Tibial nerve (tissue), 4 donors: ENCODE results near the gene MTCP1. TPM values are rescaled to one million over a fixed set of nuclear protein-coding genes. Genes with fewer than 3 reads are reported as not detected.

ENCODE experiments used
- DNase-seq, 2 donors: peaks; one replicate each; pipeline ENCODE4 v3.0.0-alpha.2; 2019; ENCODE audit warnings: low spot score in 2 of 2
- H3K27ac ChIP-seq, 4 donors: fragments of 200-600 bp; sonication (generic) in 3 of 4; one replicate each; pipeline ENCODE4 v1.5.1; 2017 to 2019; ENCODE audit warnings: mild to moderate bottlenecking in 1 of 4
- H3K27me3 ChIP-seq, 2 donors: fragments of 200-600 bp; sonication (generic) in 1 of 2; one replicate each; pipeline versions ENCODE4 v1.5.1 to v1.6.0; 2017 to 2019
- H3K36me3 ChIP-seq, 3 donors: fragments of 200-600 bp; sonication (generic); one replicate each; pipeline ENCODE4 v1.5.1; 2018 to 2019
- H3K4me1 ChIP-seq, 4 donors: fragments of 200-600 bp; sonication (generic) in 3 of 4; one replicate each; pipeline ENCODE4 v1.5.1; 2017 to 2019
- H3K4me3 ChIP-seq, 4 donors: fragments of 200-600 bp; sonication (generic) in 3 of 4; one replicate each; pipeline ENCODE4 v1.5.1; 2017 to 2019; ENCODE audit warnings: mild to moderate bottlenecking in 1 of 4, moderate library complexity in 1 of 4
- H3K9me3 ChIP-seq, 4 donors: fragments of 200-600 bp; sonication (generic) in 3 of 4; one replicate each; pipeline ENCODE4 v1.5.1; 2017 to 2019
- EP300 ChIP-seq, 2 donors: sonication (generic); formaldehyde crosslinking; IDR thresholded peaks; one replicate each; pipeline ENCODE4 v1.6.1; 2017; ENCODE audit warnings: antibody characterized with exemption in 2 of 2, mild to moderate bottlenecking in 1 of 2
- POLR2A ChIP-seq, 2 donors: fragments of 450-650 bp; IDR thresholded peaks; one replicate each; pipeline ENCODE4 v1.6.1; 2017; ENCODE audit warnings: antibody characterized with exemption in 2 of 2, mild to moderate bottlenecking in 2 of 2, moderate library complexity in 2 of 2
- WGBS, 2 donors: methylation state at CpG; one replicate each; pipeline ENCODE4 v1.1.5; 2018; 5-methylcytosine and 5-hydroxymethylcytosine counted together
- total RNA-seq, 4 donors: library from RNA; depleted of rRNA; stranded (reverse); fragments of >200 nt; gene quantifications; one replicate each; pipeline ENCODE4 v1.1.0, GENCODE V29; 2016
- TF ChIP-seq, protein P1 (sequence below), 5 experiments: fragments of 200-600 bp in 3 of 5; fragments of 450-650 bp in 2 of 5; sonication (generic) in 3 of 5; IDR thresholded peaks; one replicate each; pipeline ENCODE4 v1.5.1; 2016 to 2019; ENCODE audit warnings: antibody characterized with exemption in 5 of 5, mild to moderate bottlenecking in 3 of 5, moderate library complexity in 2 of 5

The MTCP1 gene
- total RNA-seq, 4 donors from 2014 or later: 2.7 to 5.3 (median 2.8) TPM

DNA sequence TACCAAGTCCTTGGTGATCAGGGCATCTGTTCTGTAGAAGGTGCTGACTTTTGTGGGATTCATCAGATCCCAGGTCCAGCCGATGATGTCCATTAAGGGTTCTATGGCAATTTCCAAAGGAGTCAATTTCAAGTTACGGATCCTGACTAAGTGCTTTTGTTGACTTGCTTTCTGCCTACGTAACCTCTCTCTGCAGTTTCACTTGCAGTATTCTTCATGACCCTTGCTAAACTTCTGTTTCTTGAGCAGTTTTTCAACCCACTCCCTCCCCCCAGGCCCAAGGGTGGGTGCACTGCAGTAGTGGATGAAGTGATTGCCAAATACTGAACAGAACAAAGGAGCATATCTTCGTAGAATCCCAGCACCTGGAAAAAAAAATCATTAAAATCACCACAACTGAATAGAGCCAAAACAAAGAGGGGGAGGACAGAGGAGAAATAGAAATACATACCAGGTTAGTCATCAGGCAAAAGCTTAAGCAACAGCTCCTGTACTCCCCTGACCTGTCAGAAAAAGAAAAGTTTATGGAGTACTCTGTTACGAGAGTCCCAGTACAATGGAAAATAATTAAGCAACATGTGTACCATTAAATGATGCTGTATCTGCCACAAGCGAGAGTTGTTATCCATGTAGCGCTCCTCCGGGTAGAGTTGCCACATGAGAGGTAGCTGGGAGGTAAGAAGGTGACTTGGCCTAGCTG lies 5.8 kb downstream of the MTCP1 start:
- no peak for DNase-seq
- Histone ChIP-seq H3K4me1 (peaks cover 0 to 18% (median 0%) of the 10 kb centered on the region in 4 donors), H3K36me3 (no peaks in the 10 kb centered on the region), H3K27me3 (no peaks in the 10 kb centered on the region), H3K4me3 (no peak overlapping the region), H3K27ac (no peak overlapping the region), H3K9me3 (no peaks in the 10 kb centered on the region)
- TF ChIP-seq EP300 (IDR thresholded peaks at IDR 0.05) (no peak), POLR2A (IDR thresholded peaks at IDR 0.05) (no peak)
- TF ChIP-seq, protein P1, sequence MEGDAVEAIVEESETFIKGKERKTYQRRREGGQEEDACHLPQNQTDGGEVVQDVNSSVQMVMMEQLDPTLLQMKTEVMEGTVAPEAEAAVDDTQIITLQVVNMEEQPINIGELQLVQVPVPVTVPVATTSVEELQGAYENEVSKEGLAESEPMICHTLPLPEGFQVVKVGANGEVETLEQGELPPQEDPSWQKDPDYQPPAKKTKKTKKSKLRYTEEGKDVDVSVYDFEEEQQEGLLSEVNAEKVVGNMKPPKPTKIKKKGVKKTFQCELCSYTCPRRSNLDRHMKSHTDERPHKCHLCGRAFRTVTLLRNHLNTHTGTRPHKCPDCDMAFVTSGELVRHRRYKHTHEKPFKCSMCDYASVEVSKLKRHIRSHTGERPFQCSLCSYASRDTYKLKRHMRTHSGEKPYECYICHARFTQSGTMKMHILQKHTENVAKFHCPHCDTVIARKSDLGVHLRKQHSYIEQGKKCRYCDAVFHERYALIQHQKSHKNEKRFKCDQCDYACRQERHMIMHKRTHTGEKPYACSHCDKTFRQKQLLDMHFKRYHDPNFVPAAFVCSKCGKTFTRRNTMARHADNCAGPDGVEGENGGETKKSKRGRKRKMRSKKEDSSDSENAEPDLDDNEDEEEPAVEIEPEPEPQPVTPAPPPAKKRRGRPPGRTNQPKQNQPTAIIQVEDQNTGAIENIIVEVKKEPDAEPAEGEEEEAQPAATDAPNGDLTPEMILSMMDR (IDR thresholded peaks at IDR 0.05): no peak
- WGBS, 2 donors: 83 to 84% methylated on average over 7 to 8 of the region's 8 CpGs

DNA sequence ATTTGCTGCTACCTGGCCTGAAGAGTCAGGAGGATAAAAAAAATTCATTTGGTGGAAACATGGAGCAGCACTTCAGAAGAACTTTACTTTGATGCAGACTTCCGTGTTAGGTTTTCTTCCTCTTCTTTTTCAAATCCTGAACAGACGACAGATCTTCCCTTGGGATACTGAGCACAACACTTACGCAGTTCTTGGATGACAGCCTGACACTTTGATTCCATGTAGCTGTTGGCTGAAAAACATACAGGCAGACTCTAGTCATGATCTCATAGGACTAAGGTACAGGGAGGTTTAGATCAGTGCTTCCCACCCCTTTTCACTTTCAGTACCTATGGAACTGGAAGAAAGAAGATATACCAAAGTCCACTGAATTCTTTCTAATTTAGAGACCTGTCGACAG lies 9.2 kb downstream of the MTCP1 start:
- no peaks in the 10 kb centered on the region for H3K9me3 ChIP-seq
- peaks cover 0 to 12% (median 0%) of the 10 kb centered on the region in 4 donors for H3K4me1 ChIP-seq
- TF ChIP-seq, protein P1 (IDR thresholded peaks at IDR 0.05): no peak
- no peak for TF ChIP-seq EP300 (IDR thresholded peaks at IDR 0.05)
- no peak for TF ChIP-seq POLR2A (IDR thresholded peaks at IDR 0.05)
- WGBS, 2 donors: 70 to 87% methylated on average over 4 of the region's 4 CpGs
- no peak for DNase-seq
- no peaks in the 10 kb centered on the region for H3K27me3 ChIP-seq
- no peak overlapping the region for H3K27ac ChIP-seq
- no peak overlapping the region for H3K4me3 ChIP-seq
- no peaks in the 10 kb centered on the region for H3K36me3 ChIP-seq

DNA sequence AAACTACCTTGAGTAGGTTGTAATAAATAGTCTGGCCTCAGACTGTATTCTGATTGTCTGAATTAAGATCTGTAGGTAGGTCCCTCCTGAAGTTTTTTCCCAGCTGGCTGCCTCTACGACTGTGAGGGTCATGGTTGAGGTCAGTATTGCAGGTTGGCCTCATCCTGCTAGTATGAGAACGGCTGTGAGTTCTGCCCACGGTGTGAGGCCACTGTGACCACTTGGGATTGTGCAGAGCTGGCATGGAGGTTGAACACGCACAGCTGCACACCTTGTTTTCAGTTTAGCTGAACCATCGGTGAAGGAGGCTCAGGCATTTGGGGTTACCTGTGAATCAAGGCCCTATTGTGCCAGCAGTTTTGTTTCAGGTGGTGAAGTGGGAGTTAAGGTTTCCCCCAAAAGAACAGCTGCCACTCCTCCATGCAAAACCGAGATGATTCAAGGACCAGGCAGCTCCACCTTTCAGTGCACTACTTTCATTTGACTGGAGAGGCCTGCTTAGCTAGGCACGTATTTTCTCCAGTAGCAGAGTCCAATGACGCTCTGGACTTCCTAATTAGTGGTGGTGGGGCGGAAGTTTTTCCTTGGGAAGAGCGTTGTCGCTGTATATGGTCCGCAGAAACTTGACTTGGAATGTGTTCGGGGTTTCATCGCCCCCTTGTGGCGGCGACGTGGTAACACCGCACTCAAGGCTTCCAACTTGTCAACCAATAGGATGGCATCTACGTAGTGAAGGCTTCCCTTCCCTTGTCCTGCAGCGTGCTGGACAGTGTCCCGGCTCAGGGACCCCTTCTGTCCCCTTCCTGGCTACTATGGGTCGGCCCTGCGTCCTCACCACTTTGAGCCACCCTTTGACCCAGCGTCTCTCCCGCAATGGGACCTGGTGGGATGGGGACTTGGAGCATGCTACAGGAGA lies 13.8 kb downstream of the MTCP1 start:
- no peak for TF ChIP-seq POLR2A (IDR thresholded peaks at IDR 0.05)
- TF ChIP-seq EP300 (IDR thresholded peaks at IDR 0.05): peak in 1 of 2 donors; percentile 9
- TF ChIP-seq, protein P1 (IDR thresholded peaks at IDR 0.05): peak; percentile 53 to 81 (median 76)
- Histone ChIP-seq H3K9me3 (no peaks in the 10 kb centered on the region), H3K4me3 (no peak overlapping the region), H3K27me3 (no peaks in the 10 kb centered on the region), H3K27ac (peak overlapping the region in 3 of 4 donors; percentile 11 to 50 (median 19)), H3K36me3 (no peaks in the 10 kb centered on the region), H3K4me1 (peaks cover 0 to 12% (median 0%) of the 10 kb centered on the region in 4 donors)
- WGBS, 2 donors: 13 to 33% methylated on average over 16 to 24 of the region's 25 CpGs
- peak; percentile 36 to 37 for DNase-seq

DNA sequence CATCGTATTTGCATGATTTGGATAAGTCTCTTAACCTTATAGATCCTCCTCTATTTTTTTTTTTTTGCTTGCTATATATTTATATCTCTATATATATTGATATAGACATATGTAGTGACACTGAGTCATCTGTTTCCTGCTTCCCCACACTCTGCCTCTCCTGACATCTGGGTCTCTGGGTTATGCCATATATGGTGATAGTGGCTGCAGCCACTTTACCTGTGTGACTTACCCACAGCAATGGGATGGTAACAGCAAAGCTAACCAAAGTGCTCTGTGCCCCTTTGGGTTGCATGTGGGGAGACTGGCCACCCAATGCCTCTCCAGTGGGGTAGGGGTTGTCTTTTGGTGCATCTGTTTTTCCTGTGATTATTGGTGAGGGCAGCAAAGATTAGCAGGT lies 14.5 kb downstream of the MTCP1 start:
- WGBS, 2 donors: 60 to 95% methylated on average over 1 of the region's 1 CpG
- Histone ChIP-seq H3K27me3 (no peaks in the 10 kb centered on the region), H3K36me3 (no peaks in the 10 kb centered on the region), H3K4me1 (peaks cover 0 to 12% (median 0%) of the 10 kb centered on the region in 4 donors), H3K9me3 (no peaks in the 10 kb centered on the region), H3K27ac (no peak overlapping the region), H3K4me3 (no peak overlapping the region)
- no peak for DNase-seq
- TF ChIP-seq, protein P1 (IDR thresholded peaks at IDR 0.05): no peak
- TF ChIP-seq EP300 (IDR thresholded peaks at IDR 0.05) (no peak), POLR2A (IDR thresholded peaks at IDR 0.05) (no peak)

DNA sequence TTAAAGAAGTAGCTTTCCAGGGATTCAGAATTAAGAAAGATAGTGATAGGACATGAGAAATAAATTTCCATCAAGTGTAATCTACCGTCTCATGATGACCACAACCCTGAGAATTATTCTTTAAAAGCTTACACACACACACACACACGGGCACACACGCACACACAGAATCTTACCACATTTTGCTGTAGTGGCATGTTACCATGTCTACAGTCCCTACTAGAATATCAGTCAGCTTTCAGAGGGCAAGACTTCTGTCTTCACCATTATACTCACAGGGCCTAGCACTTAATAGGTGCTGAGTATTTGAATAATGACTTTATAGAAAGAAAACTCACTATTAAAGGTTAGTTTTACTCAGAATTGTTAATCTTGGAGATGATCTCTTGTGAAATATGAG lies 15.4 kb downstream of the MTCP1 start:
- Histone ChIP-seq H3K4me1 (peaks cover 0 to 12% (median 0%) of the 10 kb centered on the region in 4 donors), H3K27me3 (no peaks in the 10 kb centered on the region), H3K9me3 (no peaks in the 10 kb centered on the region), H3K4me3 (no peak overlapping the region), H3K27ac (no peak overlapping the region), H3K36me3 (no peaks in the 10 kb centered on the region)
- no peak for DNase-seq
- 81 to 87% methylated on average over 3 of the region's 3 CpGs for WGBS, 2 donors
- TF ChIP-seq, protein P1 (IDR thresholded peaks at IDR 0.05): no peak
- TF ChIP-seq POLR2A (IDR thresholded peaks at IDR 0.05) (no peak), EP300 (IDR thresholded peaks at IDR 0.05) (no peak)
